Liver (tissue), 9 donors: ENCODE results near the gene GSTT2B. TPM values are rescaled to one million over a fixed set of nuclear protein-coding genes. Genes with fewer than 3 reads are reported as not detected.

Experiments used
- DNase-seq: peaks from one replicate; pipeline ENCODE4 v3.0.0-alpha.2; 2017; ENCODE audit warnings: low spot score
- H3K27ac ChIP-seq, 2 donors: one replicate each; pipeline ENCODE4 v1.7.0; 2013; ENCODE audit warnings: inconsistent platforms in 2 of 2, low read length in 2 of 2, control low read depth in 1 of 2, low read depth in 1 of 2, mild to moderate bottlenecking in 1 of 2
- H3K27me3 ChIP-seq, 4 donors: one replicate each; pipeline versions ENCODE4 v1.6.1 to v1.7.0; 2013; ENCODE audit warnings: low read length in 3 of 4, inconsistent platforms in 1 of 4, mild to moderate bottlenecking in 1 of 4, moderate library complexity in 1 of 4; ENCODE audit not compliant: control insufficient read depth in 4 of 4, insufficient read depth in 4 of 4
- H3K36me3 ChIP-seq, 4 donors: one replicate each; pipeline versions ENCODE4 v1.6.1 to v1.7.0; 2013; ENCODE audit warnings: low read length in 3 of 4, mild to moderate bottlenecking in 3 of 4, low read depth in 1 of 4, moderate library complexity in 1 of 4; ENCODE audit not compliant: control insufficient read depth in 4 of 4, insufficient read depth in 3 of 4
- H3K4me1 ChIP-seq, 4 donors: one replicate each; pipeline versions ENCODE4 v1.6.1 to v1.7.0; 2013; ENCODE audit warnings: low read length in 3 of 4, mild to moderate bottlenecking in 3 of 4, moderate library complexity in 1 of 4; ENCODE audit not compliant: control insufficient read depth in 4 of 4, insufficient read depth in 4 of 4
- H3K4me3 ChIP-seq, 3 donors: one replicate each; pipeline versions ENCODE4 v1.6.1 to v1.7.0; 2013; ENCODE audit warnings: low read length in 3 of 3, control low read depth in 1 of 3, low read depth in 1 of 3, mild to moderate bottlenecking in 1 of 3
- H3K9ac ChIP-seq, 2 donors: one replicate each; pipeline ENCODE4 v1.7.0; 2013; ENCODE audit warnings: low read length in 2 of 2, mild to moderate bottlenecking in 2 of 2, moderate library complexity in 2 of 2, control low read depth in 1 of 2, low read depth in 1 of 2
- H3K9me3 ChIP-seq, 4 donors: one replicate each; pipeline versions ENCODE4 v1.6.1 to v1.7.0; 2013; ENCODE audit warnings: low read length in 3 of 4; ENCODE audit not compliant: control insufficient read depth in 4 of 4
- CTCF ChIP-seq: fragments of 150-350 bp; IDR thresholded peaks from 2 replicates; pipeline ENCODE4 v1.5.1; 2017; ENCODE audit warnings: improper control_type of control experiment, low read depth, low read length; ENCODE audit not compliant: missing input control
- EGR1 ChIP-seq, 2 donors: IDR thresholded peaks; 2 replicates each; pipeline ENCODE4 v1.6.1; 2016 to 2018; ENCODE audit warnings: antibody characterized with exemption in 2 of 2, low read depth in 2 of 2
- FOXA1 ChIP-seq: IDR thresholded peaks from 2 replicates; pipeline ENCODE4 v1.6.1; 2016; ENCODE audit warnings: antibody characterized with exemption
- FOXA2 ChIP-seq: IDR thresholded peaks from 2 replicates; pipeline ENCODE4 v1.6.1; 2016; ENCODE audit warnings: antibody characterized with exemption
- GABPA ChIP-seq, 2 donors: IDR thresholded peaks in 1 of 2; conservative IDR thresholded peaks in 1 of 2; 2 replicates each; pipeline ENCODE4 v1.6.1; 2016; ENCODE audit warnings: antibody characterized with exemption in 2 of 2, mild to moderate bottlenecking in 1 of 2, moderate library complexity in 1 of 2
- HNF4A ChIP-seq, 2 donors: conservative IDR thresholded peaks; 2 replicates each; pipeline ENCODE4 v1.6.1; 2016; ENCODE audit warnings: antibody characterized with exemption in 2 of 2, mild to moderate bottlenecking in 2 of 2
- HNF4G ChIP-seq: IDR thresholded peaks from 2 replicates; pipeline ENCODE4 v1.6.1; 2016; ENCODE audit warnings: antibody characterized with exemption
- JUND ChIP-seq, 2 donors: IDR thresholded peaks; 2 replicates each; pipeline ENCODE4 v1.6.1; 2016; ENCODE audit warnings: antibody characterized with exemption in 2 of 2
- MAX ChIP-seq: IDR thresholded peaks from 2 replicates; pipeline ENCODE4 v1.6.1; 2016; ENCODE audit warnings: antibody characterized with exemption
- NR2F2 ChIP-seq: IDR thresholded peaks from 2 replicates; pipeline ENCODE4 v1.6.1; 2016; ENCODE audit warnings: antibody characterized with exemption
- RAD21 ChIP-seq, 2 donors: IDR thresholded peaks; 2 replicates each; pipeline ENCODE4 v1.6.1; 2016; ENCODE audit warnings: antibody characterized with exemption in 2 of 2, mild to moderate bottlenecking in 2 of 2
- RXRA ChIP-seq, 2 donors: IDR thresholded peaks; 2 replicates each; pipeline ENCODE4 v1.6.1; 2017 to 2018; ENCODE audit warnings: antibody characterized with exemption in 2 of 2, mild to moderate bottlenecking in 1 of 2
- SP1 ChIP-seq: IDR thresholded peaks from 2 replicates; pipeline ENCODE4 v1.6.1; 2018; ENCODE audit warnings: antibody characterized with exemption, mild to moderate bottlenecking
- TAF1 ChIP-seq: conservative IDR thresholded peaks from 2 replicates; pipeline ENCODE4 v1.6.1; 2016; ENCODE audit warnings: antibody characterized with exemption, mild to moderate bottlenecking
- YY1 ChIP-seq: IDR thresholded peaks from 2 replicates; pipeline ENCODE4 v1.6.1; 2016; ENCODE audit warnings: antibody characterized with exemption, mild to moderate bottlenecking
- ZBTB33 ChIP-seq: IDR thresholded peaks from 2 replicates; pipeline ENCODE4 v1.6.1; 2016; ENCODE audit warnings: antibody characterized with exemption
- WGBS: extraction: QIAGEN DNeasy Blood & Tissue Kit; methylation state at CpG from one replicate; pipeline ENCODE4 v1.1.7; 2013; 5-methylcytosine and 5-hydroxymethylcytosine counted together
- polyA plus RNA-seq, 2 donors: library from polyadenylated mRNA; stranded (reverse) in 1 of 2; unstranded in 1 of 2; fragments of 200-250 nt in 1 of 2; fragments of >200 nt in 1 of 2; fragmentation: Nextera tagmentation in 1 of 2; extraction: Ambion mirVana in 1 of 2; gene quantifications; one replicate each; pipeline versions ENCODE4 v1.2.1 to v1.2.3, GENCODE V29; 2013 to 2015
- total RNA-seq, 2 donors: library from RNA; depleted of rRNA; stranded (reverse); fragments of >200 nt; gene quantifications; one replicate each; pipeline ENCODE4 v1.2.3, GENCODE V29; 2014
- TF ChIP-seq, protein P1 (sequence below): IDR thresholded peaks from 2 replicates; pipeline ENCODE4 v1.6.1; 2016; ENCODE audit warnings: antibody characterized with exemption, mild to moderate bottlenecking
- TF ChIP-seq, protein P2 (sequence below): IDR thresholded peaks from 2 replicates; pipeline ENCODE4 v1.6.1; 2016; ENCODE audit warnings: antibody characterized with exemption
- donor health status: healthy.
- donor health status: healthy.
- donor health status: healthy.
- donor health status: healthy.
- donor health status: healthy.

The GSTT2B gene
- total and polyA plus RNA-seq, 4 donors, result 8.0 to 16.8 (median 11.3) TPM

GRCh38 chr22:23925020-23925606, 35.9 kb downstream of the GSTT2B start:
- WGBS, result 94% methylated on average over 6 of the region's 6 CpGs
- Histone ChIP-seq H3K27me3 (no peaks in the 10 kb centered on the region), H3K4me3 (no peak overlapping the region), H3K36me3 (peaks cover 3 to 17% (median 12%) of the 10 kb centered on the region in 4 donors), H3K9ac (no peak overlapping the region), H3K9me3 (peaks cover 0 to 9% (median 2%) of the 10 kb centered on the region in 4 donors), H3K4me1 (peaks cover 0 to 5% (median 3%) of the 10 kb centered on the region in 4 donors), H3K27ac (no peak overlapping the region)
- TF ChIP-seq, protein P1, sequence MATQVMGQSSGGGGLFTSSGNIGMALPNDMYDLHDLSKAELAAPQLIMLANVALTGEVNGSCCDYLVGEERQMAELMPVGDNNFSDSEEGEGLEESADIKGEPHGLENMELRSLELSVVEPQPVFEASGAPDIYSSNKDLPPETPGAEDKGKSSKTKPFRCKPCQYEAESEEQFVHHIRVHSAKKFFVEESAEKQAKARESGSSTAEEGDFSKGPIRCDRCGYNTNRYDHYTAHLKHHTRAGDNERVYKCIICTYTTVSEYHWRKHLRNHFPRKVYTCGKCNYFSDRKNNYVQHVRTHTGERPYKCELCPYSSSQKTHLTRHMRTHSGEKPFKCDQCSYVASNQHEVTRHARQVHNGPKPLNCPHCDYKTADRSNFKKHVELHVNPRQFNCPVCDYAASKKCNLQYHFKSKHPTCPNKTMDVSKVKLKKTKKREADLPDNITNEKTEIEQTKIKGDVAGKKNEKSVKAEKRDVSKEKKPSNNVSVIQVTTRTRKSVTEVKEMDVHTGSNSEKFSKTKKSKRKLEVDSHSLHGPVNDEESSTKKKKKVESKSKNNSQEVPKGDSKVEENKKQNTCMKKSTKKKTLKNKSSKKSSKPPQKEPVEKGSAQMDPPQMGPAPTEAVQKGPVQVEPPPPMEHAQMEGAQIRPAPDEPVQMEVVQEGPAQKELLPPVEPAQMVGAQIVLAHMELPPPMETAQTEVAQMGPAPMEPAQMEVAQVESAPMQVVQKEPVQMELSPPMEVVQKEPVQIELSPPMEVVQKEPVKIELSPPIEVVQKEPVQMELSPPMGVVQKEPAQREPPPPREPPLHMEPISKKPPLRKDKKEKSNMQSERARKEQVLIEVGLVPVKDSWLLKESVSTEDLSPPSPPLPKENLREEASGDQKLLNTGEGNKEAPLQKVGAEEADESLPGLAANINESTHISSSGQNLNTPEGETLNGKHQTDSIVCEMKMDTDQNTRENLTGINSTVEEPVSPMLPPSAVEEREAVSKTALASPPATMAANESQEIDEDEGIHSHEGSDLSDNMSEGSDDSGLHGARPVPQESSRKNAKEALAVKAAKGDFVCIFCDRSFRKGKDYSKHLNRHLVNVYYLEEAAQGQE, result no peak
- TF ChIP-seq MAX, result no peak
- no peak for TF ChIP-seq FOXA1
- TF ChIP-seq HNF4A (conservative IDR thresholded peaks at IDR 0.05), result no peak
- no peak for TF ChIP-seq HNF4G
- no peak for TF ChIP-seq EGR1 (IDR thresholded peaks at IDR 0.05; ENCODE audit: low read depth in 2 of 2)
- no peak for TF ChIP-seq GABPA (IDR thresholded peaks at IDR 0.05 in 1 of 2, conservative IDR thresholded peaks at IDR 0.05 in 1 of 2)
- no peak for TF ChIP-seq RAD21 (IDR thresholded peaks at IDR 0.05)
- TF ChIP-seq NR2F2, result no peak
- TF ChIP-seq, protein P2, sequence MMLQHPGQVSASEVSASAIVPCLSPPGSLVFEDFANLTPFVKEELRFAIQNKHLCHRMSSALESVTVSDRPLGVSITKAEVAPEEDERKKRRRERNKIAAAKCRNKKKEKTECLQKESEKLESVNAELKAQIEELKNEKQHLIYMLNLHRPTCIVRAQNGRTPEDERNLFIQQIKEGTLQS, result no peak
- no peak for TF ChIP-seq ZBTB33
- TF ChIP-seq FOXA2, result no peak
- no peak for TF ChIP-seq SP1
- no peak for TF ChIP-seq RXRA (IDR thresholded peaks at IDR 0.05)
- no peak for TF ChIP-seq CTCF
- no peak for TF ChIP-seq YY1
- TF ChIP-seq TAF1, result no peak
- TF ChIP-seq JUND (IDR thresholded peaks at IDR 0.05), result no peak
- no peak for DNase-seq
